Endothelial cell of umbilical vein (primary cell): Measurements from ENCODE around the gene KIF5C.

Experiments
- EZH2 ChIP-seq: IDR thresholded peaks from 2 replicates; pipeline ENCODE4 v1.6.1; 2012; ENCODE audit warnings: borderline replicate concordance, low read depth, mild to moderate bottlenecking, moderate library complexity, low read length, inconsistent platforms; ENCODE audit not compliant: severe bottlenecking
- FOS ChIP-seq: IDR thresholded peaks from 2 replicates; pipeline ENCODE4 v1.6.1; 2011; ENCODE audit warnings: mild to moderate bottlenecking, low read length, moderate library complexity, borderline replicate concordance; ENCODE audit not compliant: insufficient read depth
- GATA2 ChIP-seq: IDR thresholded peaks from 2 replicates; pipeline ENCODE4 v1.7.0; 2011; ENCODE audit warnings: low read depth, mild to moderate bottlenecking, moderate library complexity, mixed read lengths, low read length; ENCODE audit not compliant: insufficient read length, insufficient read depth
- JUN ChIP-seq: IDR thresholded peaks from 2 replicates; pipeline ENCODE4 v1.6.1; 2011; ENCODE audit warnings: borderline replicate concordance, low read depth; ENCODE audit not compliant: insufficient read length, insufficient read depth
- MYC ChIP-seq: IDR thresholded peaks from one replicate; pipeline ENCODE4 v1.6.1; 2011; ENCODE audit warnings: mild to moderate bottlenecking, low read depth, low read length
- POLR2A ChIP-seq: IDR thresholded peaks from 2 replicates; pipeline ENCODE4 v1.6.1; 2012; ENCODE audit warnings: low read depth, mild to moderate bottlenecking, control low read depth, low read length
- POLR2AphosphoS5 ChIP-seq: IDR thresholded peaks from 2 replicates; pipeline ENCODE4 v1.6.1; 2012; ENCODE audit warnings: low read depth, mild to moderate bottlenecking, control low read depth, low read length, moderate library complexity; ENCODE audit not compliant: insufficient read depth
- TF ChIP-seq, protein P1 (sequence below), 2 donors: IDR thresholded peaks; 1 replicate in 1 of 2; 2 replicates in 1 of 2; pipeline ENCODE4 v1.5.1; 2011; ENCODE audit warnings: low read length in 2 of 2, mild to moderate bottlenecking in 2 of 2, moderate library complexity in 2 of 2, control low read depth in 1 of 2, inconsistent platforms in 1 of 2, low read depth in 1 of 2; ENCODE audit not compliant: insufficient read depth in 1 of 2; ENCODE audit errors: extremely low read depth in 1 of 2
- TF ChIP-seq, protein P2 (sequence below): IDR thresholded peaks from 2 replicates; pipeline ENCODE4 v1.6.1; 2011; ENCODE audit not compliant: insufficient read depth, insufficient read length

DNA sequence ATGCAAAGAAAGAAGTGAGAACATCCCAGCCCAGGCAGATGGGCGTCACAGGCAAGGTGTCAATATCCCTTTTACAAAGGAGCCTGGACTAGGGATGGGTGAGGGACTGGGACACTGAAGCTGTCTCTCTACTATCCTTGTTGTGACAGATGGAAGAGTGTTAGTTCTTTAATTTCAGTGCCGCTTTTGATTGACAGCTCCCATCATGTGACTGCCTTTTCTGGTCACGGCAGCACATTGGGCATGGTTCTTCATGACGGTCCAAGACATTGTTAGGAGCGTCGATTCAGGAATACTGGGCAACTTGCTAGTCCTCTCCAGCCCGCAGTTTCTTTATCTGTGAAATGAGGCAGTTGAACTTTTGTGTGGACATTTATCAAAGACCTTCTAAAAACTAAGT lies 42.4 kb upstream of the KIF5C start:
- no peak for TF ChIP-seq POLR2A
- TF ChIP-seq, protein P1, sequence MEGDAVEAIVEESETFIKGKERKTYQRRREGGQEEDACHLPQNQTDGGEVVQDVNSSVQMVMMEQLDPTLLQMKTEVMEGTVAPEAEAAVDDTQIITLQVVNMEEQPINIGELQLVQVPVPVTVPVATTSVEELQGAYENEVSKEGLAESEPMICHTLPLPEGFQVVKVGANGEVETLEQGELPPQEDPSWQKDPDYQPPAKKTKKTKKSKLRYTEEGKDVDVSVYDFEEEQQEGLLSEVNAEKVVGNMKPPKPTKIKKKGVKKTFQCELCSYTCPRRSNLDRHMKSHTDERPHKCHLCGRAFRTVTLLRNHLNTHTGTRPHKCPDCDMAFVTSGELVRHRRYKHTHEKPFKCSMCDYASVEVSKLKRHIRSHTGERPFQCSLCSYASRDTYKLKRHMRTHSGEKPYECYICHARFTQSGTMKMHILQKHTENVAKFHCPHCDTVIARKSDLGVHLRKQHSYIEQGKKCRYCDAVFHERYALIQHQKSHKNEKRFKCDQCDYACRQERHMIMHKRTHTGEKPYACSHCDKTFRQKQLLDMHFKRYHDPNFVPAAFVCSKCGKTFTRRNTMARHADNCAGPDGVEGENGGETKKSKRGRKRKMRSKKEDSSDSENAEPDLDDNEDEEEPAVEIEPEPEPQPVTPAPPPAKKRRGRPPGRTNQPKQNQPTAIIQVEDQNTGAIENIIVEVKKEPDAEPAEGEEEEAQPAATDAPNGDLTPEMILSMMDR (IDR thresholded peaks at IDR 0.05; ENCODE audit: extremely low read depth in 1 of 2, insufficient read depth in 1 of 2, low read depth in 1 of 2, low read length in 2 of 2), result no peak
- TF ChIP-seq, protein P2, sequence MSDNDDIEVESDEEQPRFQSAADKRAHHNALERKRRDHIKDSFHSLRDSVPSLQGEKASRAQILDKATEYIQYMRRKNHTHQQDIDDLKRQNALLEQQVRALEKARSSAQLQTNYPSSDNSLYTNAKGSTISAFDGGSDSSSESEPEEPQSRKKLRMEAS, result no peak
- no peak for TF ChIP-seq EZH2
- TF ChIP-seq JUN, result no peak
- no peak for TF ChIP-seq POLR2AphosphoS5
- no peak for TF ChIP-seq GATA2
- no peak for TF ChIP-seq FOS
- no peak for TF ChIP-seq MYC
